Measurements from ENCODE around the gene PDLIM4.

DNA sequence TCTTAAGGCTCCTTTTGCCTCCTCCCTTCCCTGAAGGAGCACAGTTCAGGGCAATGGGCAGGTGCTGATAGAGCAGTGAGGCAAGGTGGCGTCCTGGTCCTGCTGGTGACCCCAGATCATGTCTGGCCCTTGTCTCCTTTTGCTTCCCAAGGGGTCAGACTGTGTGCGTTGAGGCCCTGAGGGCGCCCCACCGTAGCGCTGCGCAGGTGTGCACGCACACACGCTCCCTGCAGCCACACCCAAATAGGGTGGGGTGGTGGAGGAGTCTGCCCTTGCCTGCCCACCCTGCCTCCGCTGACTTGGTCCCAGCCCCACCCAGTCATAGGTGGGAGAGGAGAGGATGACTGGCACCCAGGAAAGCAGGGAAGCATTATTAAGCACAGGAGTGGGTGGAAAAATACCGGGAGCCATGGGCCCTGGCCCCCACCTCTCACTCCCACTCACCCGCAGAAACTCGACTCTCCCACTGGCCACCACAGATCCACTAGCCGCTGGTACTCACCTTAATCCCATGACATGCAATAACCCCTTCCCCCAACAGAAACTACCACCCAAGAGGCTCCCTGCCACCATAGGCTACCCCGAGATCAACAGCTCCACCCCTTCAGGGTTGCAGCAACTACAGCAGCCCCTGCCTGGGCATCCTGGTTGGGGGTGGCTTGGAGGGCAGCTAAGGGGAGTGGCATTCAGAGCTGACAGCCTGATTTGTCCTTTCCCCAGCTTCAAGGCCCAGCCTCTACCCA is 16.7 kb downstream of the PDLIM4 start:
- no peak for TF ChIP-seq POLR2AphosphoS5 (IDR thresholded peaks at IDR 0.05; ENCODE audit: low read depth, low read length)
- TF ChIP-seq POLR2A (IDR thresholded peaks at IDR 0.05; ENCODE audit: low read depth, low read length): no peak

Data from GM12892 (cell line).